Measurements from ENCODE around the gene NUTF2.

The NUTF2 gene

GRCh38 chr16:67837811-67838210, 8.9 kb upstream of the NUTF2 start:
- no peak overlapping the region for H3K4me3 ChIP-seq (ENCODE audit: low read depth, low read length)
- no peak for TF ChIP-seq CTCF (IDR thresholded peaks at IDR 0.05; ENCODE audit: low read depth, low read length)

- peak overlapping the region; percentile 79; the same call in 1 of the 2 replicates for H3K4me3 ChIP-seq (ENCODE audit: low read depth, low read length)
These were observed 5.4 kb upstream of the NUTF2 start for GRCh38 chr16:67841198-67841815.

GRCh38 chr16:67841816-67842508, 4.8 kb upstream of the NUTF2 start, which contains the start of gene THAP11:
Gene THAP11, plus strand, starts transcription at chr16:67842320. Its CDS starts 235 bp downstream, at chr16:67842555.
- TF ChIP-seq CTCF (IDR thresholded peaks at IDR 0.05; ENCODE audit: low read depth, low read length), result peak; percentile 79
- peak within 1 kb of the TSS; percentile 79 for H3K4me3 ChIP-seq (ENCODE audit: low read depth, low read length)

More at GRCh38 chr16:67841198-67841815, 5.4 kb upstream of the NUTF2 start:
- no peak for TF ChIP-seq CTCF (IDR thresholded peaks at IDR 0.05; ENCODE audit: low read depth, low read length)

GRCh38 chr16:67842509-67843342, 4.0 kb upstream of the NUTF2 start:
- TF ChIP-seq CTCF (IDR thresholded peaks at IDR 0.05; ENCODE audit: low read depth, low read length), result peak; percentile 18; the same call in 1 of the 2 replicates
- H3K4me3 ChIP-seq (ENCODE audit: low read depth, low read length), result peak overlapping the region; percentile 79

- peak overlapping the region; percentile 79 for H3K4me3 ChIP-seq (ENCODE audit: low read depth, low read length)
- no peak for TF ChIP-seq CTCF (IDR thresholded peaks at IDR 0.05; ENCODE audit: low read depth, low read length)
These were observed 3.4 kb upstream of the NUTF2 start for GRCh38 chr16:67843343-67843765.

GRCh38 chr16:67844497-67844896, 2.2 kb upstream of the NUTF2 start:
- H3K4me3 ChIP-seq (ENCODE audit: low read depth, low read length), result no peak overlapping the region
- TF ChIP-seq CTCF (IDR thresholded peaks at IDR 0.05; ENCODE audit: low read depth, low read length), result no peak
